Measurements from ENCODE around the gene ERV3-1.
"Not testable (repeated sequence)": the region's sequence is repeated elsewhere in the genome, so short reads cannot be mapped to it uniquely, and the experiment has no call there.

ERV3-1 gene

DNA sequence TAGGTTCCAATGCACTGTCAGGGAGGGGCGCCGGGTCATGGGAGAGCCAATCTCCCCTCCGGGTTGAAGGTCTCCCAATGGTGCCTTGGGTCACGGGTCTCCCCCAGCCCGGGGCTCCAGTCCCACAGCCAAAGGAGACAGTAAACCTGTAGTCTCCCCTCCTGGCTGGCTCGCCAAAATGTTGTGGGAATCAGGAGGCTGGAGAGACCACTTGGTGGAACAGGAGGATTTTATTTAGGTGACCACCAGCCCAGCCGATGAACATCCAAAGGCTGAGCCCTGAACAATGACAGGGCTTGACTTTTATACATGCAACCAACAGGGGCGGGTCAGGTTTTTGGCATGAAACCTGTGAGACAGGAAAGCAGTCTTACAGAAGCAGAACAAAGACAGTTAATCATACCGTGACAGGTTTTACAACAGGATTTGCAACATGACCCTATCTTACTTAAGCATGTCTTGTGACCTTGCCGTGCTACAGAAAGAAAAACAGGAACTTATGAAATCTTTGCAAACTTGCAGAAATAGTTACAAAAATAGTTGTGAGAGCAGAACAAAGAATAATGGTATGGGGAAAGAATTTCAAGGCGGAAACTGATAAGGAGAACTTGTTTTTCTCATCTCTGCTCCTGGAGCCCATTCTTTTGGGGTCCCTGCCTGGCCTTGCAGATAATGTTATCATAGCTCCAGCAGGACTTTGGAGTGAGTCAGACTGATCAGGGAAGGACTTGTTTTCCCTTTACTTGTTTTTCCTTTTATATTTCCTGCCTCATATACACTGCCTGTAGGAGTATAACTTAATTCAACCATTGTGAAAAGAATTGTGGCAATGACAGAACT is 7.1 kb downstream of the ERV3-1 start:
- DNase-seq (ENCODE audit: low spot score), result no peak

DNA sequence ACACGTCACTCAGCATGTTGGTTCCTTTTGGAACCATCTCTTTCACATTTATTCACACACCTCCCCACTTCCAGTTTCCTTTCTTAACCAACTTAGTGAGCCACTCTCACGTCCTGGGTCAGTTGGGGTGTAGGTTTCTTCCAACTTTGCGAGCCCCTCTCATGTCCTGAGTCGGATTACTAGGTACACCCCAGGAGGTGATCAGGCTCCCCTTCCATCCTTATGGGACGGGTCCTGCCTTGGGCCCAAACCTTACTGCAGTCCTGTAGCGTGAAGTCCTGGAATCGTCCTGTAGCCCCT is 7.7 kb downstream of the ERV3-1 start:
- no peak for DNase-seq (ENCODE audit: low spot score)

DNA sequence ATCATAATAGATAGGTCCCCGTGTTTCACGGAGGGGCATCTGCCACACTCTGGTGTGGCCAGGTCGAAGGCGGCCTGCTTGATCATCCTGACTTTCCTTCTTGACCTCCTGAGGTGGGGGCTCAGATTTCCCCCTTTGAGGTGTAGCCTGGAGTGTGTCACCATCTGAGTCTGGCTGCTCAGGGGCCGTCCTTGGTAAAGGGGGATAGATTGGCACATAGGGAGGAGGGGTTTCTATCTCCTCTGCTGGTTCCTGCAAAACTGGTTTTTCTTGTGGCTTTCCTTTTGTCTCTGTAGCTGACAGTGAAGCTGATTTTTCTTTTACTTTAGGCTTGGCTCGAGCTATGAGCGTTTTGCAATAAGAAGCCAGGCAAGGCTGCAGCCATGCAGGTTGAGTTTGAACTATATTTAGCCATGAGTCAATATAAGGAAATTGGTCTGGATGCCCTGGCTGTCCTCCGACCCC is 8.5 kb downstream of the ERV3-1 start:
- DNase-seq (ENCODE audit: low spot score), result no peak

DNA sequence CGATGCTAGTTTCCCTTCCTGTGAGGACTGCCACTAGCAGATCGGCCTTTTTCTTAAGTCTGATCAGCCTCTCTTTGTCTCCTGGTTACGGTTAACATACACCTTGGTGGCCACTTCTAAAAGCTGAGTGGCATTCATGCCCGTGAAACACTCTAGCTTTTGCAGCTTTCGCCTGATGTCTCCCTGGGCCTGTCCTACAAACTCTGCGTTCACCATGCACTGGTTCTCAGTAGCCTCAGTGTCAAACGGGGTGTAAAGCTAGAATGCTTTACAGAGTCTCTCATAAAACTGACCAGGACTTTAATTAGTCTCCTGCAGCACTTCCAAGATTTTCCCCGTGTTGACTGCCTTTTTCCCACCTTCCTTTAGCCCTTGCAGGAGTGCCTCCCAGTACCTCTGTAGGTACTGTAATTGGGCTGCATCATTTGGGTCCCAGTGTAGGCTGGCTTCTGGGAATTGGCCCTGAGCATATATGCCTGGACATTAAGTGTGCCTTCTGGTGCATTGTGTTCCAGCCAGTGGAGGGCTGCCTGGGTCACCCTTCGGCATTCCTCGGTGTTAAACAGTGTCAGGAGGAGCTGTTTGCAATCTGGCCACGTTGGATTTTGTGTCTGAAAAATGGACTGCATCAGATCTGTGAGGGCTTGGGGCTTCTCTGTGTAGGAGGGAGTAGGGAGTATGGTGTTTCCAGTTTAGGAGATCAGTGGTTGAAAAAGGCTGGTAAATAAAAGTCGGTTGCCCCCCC is 9.2 kb downstream of the ERV3-1 start:
- no peak for DNase-seq (ENCODE audit: low spot score)

DNA sequence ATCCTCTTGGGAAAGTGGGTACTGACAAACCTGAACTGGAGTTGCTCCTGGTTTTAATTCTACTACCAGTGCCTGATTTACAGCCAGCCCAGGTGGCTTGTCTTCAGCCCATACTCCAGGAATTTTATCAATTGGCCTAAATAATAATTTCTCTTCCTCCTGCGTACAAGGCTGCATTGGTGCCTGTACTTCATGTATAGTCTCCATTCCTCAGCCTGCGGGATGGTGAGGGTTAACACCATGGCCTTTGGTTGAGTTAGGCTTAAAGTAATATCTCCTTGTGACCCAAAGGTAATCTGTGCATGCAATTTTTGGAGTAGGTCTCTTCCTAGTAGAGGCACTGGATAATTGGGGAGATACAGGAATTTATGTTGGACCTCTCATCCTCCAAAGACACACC is 10.2 kb downstream of the ERV3-1 start:
- DNase-seq (ENCODE audit: low spot score), result no peak

DNA sequence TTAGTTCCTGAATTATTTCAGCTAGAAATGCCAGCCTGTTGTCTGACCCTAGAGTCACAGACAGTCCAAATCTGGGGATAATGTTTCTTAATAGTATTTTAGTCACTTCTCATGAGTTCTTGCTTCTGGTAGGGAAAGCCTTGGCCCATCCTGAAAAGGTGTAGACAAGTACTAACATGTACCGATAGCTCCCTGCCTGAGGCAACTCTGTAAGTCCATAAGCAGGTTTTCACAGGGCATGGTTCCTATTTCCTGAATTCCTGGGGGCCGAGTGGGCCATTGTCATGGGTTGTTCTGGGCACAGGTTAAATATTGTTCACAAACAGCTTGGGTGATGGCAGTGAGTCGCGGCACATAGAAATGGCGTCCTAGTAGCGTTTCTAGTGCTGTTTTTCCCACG is 12.6 kb downstream of the ERV3-1 start:
- no peak for DNase-seq (ENCODE audit: low spot score)

DNA sequence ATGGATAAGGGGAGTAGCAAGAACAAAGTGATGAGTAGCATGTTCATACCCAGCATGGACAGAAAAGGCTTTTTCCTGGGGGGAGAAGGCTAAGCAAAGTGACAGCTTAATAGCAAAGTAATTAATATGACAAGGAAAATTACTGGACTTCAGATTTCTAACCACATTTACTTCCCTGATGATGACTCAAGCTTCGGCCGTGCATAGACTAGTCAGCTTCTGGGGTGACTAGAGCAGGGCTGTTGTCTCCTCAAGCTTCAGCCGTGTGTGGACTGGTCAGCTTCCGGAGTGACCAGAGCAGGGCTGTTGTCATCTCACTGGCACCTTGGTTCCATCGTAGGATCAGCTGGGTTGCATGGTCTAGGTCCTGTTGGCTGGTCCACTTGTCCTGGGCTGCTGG is 13.5 kb downstream of the ERV3-1 start:
- DNase-seq (ENCODE audit: low spot score), result no peak

DNA sequence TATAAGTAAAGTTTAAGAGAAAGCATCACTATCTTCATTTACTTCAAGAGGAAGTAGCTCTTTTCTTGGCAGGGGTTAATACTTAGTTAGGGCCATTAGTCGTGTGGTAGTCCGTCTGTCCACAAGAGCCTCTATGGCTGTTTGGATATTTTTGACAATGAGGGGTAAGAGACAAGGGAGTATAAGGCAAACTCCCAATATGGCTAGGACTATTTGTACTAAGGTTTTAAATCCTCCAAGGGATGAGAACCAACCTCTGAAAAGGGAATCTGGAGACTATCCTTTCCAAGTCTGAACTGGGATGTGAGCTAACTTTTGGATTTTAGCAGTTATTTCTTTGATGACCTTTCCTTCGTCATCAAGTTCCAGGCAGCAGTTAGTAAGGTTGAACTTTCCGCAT is 15.6 kb downstream of the ERV3-1 start, which contains the start of gene ZNF117:
ZNF117 (minus strand) TSS at position 101 of the 400 bp plus-strand sequence.
- no peak for DNase-seq (ENCODE audit: low spot score)

DNA sequence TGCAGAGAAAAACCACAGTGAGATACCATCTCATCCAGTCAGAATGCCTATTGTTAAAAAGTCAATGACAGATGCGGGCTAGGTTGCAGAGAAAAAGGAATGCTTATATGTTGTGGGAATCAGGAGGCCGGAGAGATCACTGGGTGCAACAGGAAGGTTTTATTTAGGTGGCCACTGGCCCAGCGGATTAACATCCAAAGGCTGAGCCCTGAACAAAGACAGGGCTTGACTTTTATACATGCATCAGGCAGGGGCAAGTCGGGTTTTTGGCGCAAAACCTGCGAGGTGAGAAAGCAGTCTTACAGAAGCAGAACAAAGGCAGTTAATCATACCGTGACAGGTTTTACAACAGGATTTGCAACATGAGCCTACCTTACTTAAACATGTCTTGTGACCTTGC is 16.3 kb downstream of the ERV3-1 start:
- DNase-seq (ENCODE audit: low spot score), result no peak

DNA sequence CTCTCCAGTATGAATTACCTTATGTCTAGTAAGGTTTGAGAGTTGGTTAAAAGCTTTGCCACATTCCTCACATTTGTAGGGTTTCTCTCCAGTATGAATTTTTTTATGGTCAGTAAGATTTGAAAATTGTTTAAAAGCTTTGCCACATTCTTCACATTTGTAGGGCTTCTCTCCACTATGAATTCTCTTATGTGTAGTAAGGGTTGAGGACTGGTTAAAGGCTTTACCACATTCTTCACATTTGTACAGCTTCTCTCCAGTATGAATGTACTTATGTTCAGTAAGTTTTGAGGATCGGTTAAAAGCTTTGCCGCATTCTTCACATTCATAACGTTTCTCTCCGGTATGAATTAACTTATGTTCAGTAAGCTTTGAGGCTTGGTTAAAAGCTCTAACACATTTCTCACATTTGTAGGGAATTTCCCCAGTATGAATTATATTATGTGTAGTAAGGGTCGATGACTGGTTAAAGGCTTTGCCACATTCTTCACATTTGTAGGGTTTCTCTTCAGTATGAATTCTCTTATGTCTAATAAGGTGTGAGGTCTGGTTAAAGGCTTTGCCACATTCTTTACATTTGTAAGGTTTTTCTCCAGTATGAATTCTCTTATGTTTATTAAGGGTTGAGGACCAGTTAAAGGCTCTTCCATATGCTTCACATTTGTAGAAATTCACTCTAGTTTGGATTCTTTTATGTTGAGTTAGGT is 27.8 kb downstream of the ERV3-1 start:
- DNase-seq (ENCODE audit: low spot score), result no peak

DNA sequence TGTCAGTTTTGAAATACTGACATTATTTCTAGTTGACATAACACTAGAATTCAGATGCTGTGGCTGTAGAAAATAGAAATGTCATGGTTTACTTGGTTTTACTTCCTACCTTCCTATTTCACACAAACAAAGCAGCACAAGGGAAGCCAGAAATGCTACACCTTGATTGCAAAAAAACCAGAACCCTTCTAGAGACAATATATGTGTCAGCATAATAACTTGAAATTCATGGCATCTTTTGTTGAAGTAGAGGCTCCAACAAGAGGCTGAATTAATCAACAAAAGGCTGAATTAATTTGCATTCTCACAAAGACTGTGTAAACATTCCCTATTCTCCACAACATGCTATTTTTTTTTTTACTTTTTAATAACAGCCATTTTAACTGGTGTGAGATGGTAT is 40.9 kb downstream of the ERV3-1 start:
- DNase-seq (ENCODE audit: low spot score), result no peak

DNA sequence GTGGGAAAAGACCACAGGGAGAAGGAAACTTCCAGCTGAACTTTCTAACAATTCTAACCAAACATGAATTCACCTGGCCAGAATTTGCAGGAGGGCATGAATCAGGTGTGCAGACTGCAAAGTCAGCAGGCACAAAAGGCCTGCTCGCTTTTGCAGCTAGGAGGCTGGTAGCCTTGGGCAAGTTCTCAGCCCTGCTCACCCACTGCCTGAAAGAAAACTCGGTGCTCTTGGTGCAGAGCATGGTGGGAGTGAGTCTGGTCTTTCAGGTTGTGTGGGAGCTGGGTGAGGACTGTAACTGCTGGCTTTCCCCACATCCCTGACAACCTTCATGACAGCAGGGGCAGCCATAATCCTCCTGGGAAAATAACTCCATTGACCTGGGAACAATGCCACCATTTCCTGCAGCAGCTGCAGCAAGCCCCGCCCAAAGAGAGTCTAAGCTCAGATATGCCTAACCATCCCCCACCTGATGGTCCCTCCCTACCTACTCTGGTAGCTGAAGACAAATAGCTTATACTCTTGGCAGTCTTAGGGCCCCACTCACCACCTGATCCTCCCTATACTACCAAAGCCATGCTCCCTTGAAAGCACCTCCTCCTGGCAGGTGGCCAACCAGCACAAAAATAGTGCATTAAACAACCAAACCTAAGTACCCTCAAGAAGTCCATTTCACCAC is 47.3 kb downstream of the ERV3-1 start:
- DNase-seq (ENCODE audit: low spot score), result no peak

DNA sequence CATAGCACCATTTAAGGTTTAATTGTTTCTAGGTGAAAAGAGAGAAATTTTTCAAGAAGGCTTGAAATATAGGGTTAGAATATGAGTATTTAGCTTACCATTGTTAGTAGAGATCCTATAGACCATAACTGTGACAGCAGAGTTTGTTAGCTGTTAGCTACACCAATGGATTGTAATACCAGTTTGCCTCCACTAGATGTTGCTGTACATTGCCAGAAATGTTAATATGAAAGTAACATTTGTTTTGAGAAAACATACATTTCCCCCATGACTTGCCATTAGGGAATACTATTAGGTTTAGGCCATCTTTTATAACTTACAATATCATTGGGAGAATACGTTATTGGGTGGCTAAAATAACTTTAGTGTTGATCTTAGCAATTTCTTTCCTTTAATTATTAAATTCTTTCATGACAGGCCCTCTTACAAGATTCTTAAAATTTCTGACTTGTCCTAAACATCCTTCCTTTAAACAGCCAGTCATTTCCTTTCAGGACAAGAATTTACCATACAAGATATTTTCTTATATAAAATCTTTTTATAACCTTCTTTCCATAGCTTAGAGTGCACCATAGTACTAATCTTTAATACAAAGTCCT is 55.1 kb downstream of the ERV3-1 start:
- peak; percentile 45 for DNase-seq (ENCODE audit: low spot score)

DNA sequence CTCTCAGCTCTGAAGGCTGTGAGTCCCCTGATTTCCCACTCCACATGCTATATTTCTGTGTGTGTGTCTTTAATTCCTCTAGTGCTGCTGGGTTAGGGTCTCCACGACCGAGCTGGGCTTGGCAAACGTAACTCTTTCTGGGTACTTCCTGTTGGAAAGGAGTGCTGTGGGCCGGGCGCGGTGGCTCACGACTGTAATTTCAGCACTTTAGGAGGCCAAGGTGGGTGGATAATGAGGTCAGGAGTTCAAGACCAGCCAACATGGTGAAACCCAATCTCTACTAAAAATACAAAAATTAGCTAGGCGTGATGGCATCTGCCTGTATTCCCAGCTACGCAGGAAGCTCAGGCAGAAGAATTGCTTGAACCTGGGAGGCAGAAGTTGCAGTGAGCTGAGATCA is 55.8 kb downstream of the ERV3-1 start:
- DNase-seq (ENCODE audit: low spot score), result not testable (repeated sequence)

DNA sequence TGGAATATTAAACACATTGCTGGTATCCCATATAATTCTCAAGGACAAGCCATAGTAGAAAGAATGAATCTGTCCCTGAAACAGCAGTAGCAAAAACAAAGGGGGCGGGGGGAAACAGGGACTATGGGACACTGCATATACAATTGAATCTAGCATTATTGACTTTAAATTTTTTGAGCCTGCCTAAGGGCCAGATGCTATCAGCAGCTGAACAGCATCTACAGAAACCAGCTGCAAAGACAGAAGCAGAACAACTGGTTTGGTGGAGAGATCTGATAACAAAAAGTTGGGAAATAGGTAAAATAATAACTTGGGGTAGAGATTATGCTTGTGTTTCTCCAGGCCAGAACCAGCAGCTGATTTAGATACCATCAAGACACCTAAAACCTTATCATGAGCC is 57.7 kb downstream of the ERV3-1 start:
- not testable (repeated sequence) for DNase-seq (ENCODE audit: low spot score)

DNA sequence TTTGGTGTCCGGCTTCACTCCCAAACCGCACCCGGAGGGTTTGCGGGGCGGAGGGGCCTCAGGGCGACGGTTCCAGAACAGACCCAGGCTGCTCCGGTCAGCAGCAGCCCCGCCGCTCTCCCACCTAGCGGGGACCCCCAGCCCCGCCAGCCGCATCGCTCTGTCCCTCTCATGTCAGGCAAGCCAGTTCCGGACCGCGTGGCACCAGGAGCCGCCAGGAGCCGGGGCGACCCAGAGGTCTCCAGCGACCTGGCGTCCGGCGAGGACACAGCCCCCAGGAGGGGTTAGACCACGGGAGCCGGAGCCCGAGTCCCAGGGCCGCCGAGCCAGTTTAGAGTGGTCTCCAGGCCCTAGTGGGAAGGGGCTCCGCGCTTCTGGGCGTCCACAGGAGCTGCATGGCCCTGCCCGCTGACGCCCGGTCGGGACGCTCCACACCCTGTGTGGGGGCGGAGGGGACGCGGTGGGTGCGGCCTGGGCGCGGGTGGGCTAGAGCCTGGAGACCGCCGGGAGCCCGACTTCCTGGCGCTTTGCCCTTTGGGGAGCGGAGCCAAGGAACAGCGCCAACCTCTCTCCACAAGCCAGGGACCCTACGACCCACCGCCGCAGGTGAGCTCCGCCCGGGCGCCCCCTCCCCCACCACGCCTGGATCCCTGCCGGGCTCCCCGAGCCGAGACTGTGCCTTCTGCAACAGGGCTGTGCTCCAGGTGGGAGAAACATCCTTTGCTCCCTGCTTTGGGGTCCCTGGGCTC is 59.1 kb downstream of the ERV3-1 start:
- DNase-seq (ENCODE audit: low spot score), result peak; percentile 38

DNA sequence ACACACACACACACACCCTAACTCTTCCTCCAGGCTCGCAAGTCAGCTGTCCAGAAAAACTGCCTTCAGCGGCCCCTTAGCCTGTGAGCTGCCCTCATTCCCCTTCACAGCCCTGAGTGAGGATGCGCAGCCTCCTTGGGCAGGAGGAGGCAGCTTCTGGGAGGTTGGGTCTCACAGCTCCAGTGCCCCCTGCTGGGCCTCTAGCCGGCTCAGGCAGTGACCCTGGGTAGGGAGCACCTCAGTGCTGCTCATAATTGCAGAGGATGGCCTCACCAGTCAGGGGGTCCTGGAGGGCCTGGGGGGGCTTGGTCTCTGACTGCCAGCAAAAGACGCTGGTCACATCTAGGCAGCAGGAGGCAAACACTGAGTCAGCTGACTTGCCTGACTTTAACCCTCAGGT is 59.7 kb downstream of the ERV3-1 start:
- peak; percentile 50 for DNase-seq (ENCODE audit: low spot score)

DNA sequence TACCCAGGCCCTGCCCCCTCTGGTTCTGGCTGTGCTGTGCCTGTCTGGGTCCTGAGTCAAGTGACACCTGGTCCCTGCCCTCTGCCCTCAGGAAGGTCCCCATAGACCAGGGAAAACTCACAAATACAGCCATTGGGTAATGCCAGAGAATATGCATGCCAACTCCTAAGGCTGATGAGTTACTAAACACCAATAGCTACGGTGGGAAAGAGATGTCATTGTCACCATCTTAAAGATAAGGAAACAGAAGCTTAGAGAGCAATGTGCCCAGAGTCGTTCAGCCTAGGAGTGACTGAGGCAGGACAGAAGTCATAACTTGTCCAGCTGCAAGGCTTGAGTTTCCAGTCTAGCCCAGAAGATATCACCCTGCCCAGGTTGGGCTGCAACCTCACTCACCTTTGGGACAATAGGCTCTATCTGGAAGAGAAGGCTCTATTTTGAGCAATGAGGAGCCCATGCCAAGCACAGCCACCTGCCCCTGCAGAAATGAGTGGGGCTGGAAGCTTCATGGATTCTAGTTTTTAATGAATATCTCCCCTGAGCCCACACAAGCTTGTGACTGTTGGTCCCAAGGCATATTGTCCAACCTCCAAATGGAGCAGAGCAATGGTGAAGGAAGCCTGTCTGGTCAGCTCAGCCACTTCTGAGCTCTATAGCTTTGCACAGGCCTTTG is 60.8 kb downstream of the ERV3-1 start:
- DNase-seq (ENCODE audit: low spot score), result no peak

DNA sequence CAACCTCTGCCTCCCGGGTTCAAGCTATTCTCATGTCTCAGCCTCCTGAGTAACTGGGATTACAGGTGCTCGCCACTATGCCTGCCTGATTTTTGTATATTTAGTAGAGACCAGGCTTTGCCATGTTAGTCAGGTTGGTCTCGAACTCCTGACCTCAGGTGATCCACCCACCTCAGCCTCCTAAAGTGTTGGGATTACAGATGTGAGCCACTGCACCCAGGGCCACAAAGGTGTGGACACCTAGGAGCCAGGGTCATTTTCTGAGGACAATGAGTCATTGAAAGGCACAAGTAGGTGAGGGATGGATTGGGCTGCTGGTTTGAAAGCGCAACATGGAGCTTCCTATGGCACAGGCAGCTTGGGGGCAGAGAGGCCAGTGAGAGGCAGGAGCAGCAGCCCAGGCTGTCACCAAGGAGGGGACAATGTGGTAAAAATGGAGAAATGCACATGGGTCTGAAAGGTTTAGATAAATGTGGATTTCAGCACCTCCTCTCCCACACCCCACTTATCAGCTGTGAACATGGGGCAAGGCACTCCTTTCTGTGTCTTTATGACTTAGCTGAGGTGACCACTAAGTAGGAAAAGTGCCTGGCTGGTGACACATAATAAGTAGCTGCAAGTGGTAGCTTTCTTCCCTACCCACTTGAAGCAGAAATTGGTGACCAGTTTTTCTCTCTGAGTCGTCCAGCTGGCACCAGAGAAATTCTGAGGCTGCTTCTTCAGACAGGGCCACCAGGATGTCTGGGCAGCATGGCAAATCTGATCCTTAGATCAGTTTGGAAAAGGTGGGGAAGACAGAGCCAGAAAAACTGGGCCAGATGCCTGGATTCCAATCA is 61.6 kb downstream of the ERV3-1 start:
- not testable (repeated sequence) for DNase-seq (ENCODE audit: low spot score)

All from D341Med (cell line).